Activated gamma-delta T cell treated with anti-CD3 and anti-CD28 coated beads, Interleukin-2, amount 50 U/mL, for 16 hours (primary cell): ENCODE measurements around the gene GPR146.

Source experiments
- DNase-seq: peaks from one replicate; pipeline ENCODE4 v3.0.0-alpha.2; 2020; ENCODE audit warnings: low read depth

The GPR146 gene

DNA sequence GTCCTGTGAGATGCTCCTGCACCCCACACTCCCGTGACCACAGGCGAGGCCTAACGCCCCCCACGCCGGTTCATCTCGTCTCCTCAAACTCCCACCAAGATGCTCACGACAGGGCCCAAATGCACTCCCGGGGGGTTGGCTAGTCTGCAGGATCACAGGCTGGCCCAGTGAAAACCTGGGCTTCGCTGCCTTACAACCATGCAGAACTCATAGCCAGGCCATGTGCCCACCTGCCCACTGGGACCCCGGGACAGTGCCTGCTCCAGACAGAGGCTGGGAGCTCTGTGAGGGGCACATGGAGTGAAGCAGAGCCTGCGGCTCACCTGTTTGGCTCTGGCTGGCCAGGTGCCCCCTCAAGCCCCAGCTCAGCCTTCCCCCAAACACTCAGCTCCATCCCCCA lies 34.2 kb downstream of the GPR146 start:
- no peak for DNase-seq

DNA sequence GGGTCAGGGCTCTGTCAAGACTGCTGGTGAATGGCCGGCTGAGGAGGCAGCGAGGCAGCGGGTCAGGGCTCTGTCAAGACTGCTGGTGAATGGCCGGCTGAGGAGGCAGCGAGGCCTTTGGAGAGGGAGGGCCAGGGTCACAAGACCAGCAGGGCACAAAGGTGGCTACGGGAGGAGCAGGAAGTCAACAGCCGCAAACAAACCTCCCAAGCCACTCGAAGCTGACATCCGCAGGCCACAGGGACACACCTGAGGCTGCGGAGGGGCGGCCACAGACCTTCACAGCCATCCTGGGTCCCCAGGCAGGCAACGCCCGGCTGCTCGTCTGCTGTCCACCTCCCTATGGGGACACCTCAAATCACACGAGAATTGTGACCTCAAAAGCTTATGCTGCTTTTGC lies 34.6 kb downstream of the GPR146 start:
- DNase-seq, result no peak

DNA sequence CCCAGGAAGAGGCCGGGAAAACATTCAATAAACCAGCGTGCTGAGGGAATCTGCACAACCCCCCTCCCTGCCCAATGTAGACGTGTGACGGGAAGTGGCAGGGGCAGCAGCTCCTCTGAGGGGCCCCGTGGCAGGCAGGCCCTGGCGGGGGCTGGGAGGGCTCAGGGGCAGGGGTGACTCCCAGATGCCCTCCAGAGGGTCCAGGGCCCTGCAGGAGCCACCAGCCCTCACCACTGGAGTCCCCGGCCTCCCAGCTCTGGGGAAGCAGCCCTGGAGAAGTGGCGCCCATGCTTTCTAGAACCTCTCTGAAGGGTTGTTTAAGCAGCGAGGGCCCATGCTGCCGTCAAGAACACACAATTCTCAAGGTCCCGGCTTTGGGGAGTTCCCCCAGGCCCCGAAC lies 35.2 kb downstream of the GPR146 start:
- DNase-seq, result no peak

DNA sequence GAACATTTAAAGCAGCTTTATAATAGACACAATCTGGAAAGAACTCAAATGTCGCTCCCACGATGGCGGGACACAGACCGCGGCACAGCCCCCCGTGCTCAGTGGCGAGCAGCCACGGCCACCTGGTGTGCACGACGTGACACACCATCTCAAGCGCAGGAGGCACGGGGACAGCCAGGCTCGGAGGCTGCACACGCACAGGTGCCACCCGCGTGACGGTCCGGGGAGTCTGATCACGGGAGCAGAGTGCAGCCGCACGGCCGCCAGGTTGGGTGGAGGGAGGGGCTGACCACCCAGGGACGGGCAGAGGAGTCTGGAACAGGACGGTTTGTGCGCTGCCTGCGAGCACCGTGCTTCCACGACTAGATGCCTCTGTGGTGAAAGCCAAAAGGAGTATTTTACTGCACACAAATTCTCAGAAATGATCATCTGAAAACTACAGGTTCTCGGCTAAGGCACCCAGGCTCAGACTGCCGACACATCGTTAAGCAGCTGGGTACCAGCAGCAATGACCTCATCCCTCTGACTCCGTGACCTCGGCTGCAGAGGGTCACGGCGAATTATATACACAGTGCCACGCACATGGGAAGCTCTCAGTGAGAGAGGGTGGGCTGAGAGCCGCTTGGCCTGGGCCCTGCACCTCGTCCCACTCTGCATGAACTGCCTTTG lies 36.0 kb downstream of the GPR146 start:
- DNase-seq, result no peak

DNA sequence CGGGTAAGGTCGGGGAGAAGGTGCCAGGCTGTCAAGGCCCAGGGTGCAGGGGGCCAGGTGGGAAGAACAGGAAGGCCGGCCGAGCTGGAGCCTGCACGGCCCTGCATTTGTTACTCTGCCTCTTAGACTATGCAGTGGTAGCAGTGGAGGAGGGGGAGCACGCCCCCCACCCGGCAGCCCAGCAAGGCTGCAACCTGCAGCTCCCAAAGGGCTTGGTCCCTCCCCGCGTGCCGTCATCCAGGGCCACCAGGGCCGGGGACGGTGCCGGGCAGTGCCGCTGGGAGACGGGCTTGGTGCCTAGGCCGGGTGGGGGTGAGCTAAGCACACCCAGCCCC lies 36.5 kb downstream of the GPR146 start:
- DNase-seq, result no peak

DNA sequence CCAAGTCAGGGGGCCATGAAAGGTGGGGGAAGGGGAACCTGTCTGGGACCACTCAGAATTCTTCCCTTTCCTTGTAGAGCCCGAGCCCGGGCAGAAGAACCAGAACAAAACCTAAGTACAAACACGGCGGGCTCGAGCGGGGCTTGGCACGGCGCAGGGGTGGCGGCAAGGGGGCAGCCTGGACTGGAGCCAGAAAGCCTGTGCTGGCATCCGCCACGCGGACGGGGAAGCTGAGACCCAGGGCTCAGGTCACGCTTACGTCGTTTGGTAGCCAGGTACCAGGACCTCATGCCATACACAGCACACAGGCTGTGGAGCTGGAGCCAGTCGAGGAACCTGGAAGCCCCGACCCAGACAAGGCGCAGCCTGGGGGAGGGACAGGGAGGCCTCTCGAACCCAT lies 37.0 kb downstream of the GPR146 start:
- no peak for DNase-seq

DNA sequence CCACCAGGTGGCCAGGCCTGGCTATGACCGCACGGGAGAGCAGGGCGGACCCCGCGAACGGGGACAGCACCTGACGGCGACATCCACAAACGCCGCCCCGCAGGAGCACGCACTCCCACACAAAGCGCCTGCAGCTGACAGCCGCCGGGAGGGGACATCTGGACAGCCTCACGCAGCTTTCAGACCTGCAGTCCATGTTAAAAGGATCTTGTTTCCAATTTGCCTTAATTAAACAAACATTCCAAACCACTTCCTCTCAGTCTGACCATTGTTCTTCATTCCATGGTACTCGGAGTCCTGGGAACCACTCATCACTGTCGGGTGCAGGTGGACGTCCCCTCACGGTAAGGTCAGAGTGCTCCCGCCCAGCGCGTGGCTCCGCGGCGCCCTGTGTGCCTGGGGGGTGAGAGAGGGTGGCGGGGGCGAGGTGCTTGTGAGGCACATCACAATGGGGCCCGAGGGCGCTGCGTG lies 37.6 kb downstream of the GPR146 start:
- no peak for DNase-seq

DNA sequence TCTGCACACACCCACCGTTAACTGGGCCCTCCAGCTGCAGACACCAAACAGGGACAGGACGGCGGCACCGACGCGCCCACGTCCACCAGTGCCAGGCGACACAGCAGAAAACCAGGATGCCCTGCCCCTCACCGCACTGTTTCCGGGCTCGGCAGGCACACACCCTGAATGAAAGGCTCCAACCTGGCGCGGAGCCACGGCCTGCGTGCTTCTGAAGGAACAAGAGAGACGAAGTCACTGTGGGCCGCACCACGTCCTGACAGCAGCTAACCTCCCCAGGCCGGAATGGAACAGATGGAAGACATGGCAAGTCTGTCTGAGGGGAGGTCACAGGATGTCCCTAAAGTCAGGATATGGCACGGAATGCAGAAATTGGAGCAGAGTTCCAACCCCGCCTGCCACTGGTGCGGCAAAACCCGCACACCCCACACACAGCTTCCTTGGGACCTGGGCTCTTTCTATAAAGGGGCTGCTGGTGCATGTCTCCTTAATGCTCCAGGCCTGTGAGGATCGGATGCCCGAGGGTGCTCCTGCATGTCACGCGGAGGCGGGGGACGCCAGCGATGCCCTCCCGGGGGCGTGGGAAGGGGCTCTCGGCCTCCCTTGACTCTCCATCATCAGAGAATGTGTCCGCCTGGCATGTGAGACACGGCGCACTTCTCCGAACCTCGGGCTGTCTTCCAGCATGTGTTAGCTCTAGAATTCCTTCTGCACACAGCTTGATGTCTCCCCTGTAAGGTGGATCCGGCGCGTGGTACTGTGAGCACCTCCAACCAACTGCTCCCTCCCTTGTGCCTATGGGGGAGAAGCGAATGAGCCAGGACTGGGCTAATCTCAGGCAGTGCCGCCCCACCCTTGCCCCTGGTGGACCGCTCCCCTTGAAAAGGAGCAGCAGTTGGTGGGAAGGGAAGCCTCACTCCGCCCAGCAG lies 39.6 kb downstream of the GPR146 start:
- no peak for DNase-seq

DNA sequence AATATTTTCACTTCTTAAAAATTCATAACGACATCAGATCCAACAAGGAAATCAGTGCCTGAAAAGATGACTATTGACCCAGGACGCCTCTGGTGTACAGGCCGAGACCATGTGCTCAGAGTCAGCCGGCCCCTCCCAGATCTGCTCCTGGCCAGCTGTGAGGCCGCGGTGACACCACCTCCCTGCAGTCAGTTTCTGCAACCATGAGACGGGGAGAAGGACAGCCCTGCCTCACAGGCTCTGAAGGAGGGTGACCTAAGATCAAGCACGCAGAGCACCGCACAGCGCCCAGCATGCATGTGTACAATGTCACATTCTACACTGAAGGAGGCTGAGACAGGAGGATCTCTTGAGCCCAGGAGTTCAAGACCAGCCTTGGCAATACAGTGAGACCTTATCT lies 40.9 kb downstream of the GPR146 start:
- DNase-seq, result no peak

DNA sequence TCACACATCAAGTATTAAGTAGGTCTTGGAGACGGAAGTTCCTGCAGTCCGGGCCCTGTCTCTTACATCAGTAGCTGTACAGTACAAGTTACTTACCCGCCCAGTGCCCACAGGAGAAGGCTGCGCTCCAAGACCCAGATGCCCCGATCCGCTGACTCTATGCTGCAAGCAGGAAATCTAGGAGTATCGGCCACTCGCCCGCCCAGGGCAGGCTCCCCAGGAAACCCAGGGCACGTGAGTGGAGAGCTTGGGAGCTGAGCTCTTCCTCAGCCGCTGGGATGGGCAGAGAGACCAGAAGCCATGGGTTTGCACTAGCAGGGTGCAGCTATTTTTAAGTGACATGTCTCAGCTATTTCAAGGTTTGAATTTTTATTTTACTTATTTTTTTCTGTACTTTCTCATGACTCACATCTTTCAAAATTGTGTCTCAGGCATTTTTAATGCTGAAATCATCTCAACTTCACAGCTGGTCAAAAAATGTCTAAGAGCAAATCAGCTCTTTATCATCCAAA lies 41.6 kb downstream of the GPR146 start:
- no peak for DNase-seq

DNA sequence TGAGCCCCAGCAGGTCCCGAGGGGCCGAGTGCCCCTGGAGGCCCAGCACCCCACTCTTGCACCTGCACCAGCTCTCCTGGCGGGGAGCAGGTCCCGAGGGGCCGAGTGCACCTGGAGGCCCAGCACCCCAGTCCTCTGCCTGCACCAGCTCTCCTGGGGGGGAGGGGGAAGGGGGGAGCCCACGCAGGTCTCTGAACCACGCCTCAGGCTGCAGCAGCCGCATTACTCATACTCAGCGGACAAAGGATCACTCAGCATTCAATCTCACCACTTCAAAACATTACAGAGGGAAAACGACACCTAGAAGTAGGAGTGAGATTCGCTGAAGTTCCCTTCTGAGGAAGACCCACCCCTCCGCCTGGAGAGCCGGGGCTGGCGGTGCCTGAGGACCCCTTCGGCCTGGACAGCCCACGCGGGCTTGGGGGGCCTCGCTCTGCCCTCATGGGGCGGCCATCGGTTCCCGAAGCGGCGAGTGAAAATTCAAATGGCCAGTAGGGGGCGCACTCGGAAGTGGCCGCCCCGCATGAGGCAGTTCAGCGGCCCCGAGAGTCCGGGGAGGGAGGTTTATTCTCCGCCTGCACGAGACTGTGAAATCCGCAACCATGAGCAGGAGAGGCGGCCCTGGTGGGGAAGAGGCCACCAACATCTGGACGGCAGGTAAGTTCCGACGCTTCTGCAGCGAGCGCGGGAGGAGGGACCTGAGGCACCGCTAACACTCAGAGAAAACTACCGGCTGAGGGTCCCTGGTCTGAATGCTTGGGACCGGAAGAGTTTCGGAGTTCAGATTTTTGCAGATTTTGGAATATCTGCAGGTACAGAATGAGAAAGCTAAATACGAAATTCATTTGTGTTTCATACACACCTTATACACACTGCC lies 42.5 kb downstream of the GPR146 start:
- peak; percentile 63 for DNase-seq

DNA sequence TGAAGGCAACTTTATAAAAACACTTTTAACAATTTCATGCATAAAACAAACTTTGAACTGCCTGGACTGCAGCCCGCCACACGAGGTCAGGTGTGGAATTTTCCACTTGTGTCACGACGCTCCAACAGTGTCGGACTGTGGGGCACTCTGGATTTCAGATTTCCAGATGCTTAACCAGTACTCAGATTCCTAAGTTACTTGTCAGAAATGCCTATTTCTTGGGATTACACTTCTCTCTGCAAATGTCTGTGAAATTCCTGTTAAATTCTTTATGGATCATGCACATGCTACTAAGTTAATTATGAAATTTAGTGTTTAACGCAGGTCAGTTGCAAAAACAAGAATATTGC lies 43.1 kb downstream of the GPR146 start:
- DNase-seq, result no peak

DNA sequence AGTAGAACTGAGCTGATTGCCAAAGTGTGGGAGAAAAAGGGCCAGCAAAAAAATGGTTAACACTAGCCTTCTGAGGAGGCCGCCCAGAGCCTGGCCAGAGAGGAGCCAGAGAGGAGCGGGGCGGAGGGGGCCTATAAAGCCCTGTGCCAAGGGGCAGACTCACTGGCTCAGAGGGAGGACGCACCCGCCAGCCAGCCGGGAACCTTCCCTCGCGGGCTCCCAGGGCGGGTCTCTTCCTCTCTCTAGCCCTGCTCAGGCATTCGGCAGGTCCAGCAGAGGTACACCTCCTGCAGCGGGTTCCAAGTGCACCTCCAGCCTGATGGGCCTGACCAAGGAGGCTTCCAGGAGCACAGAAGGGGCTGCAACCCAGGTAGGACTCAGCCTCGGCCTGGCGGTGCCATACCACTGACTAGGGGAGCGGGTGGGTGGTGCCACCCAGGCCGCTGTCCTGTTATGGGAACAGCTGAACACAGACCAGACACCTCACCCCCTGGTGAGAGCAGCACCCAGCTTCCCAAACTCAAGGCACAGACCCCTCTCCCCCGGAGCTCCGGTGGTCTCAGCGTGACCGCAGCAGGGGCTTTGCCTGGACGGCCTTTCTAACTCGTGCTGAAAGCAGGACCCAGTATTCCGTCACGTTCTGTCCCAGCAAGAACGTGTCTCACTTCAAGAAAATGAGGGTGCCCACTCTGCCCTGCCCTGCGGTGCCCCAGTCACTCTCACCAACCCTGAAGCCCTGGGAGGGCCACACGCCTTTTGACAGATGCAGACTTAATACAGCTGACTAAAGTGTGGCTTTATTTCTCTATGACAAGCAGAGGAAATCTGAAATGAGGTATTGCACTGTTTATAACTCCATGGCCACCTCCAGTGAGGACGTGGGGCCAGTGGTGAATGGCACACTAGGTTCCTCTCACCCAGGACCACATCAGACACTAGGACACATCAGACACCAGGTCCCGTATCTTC lies 43.9 kb downstream of the GPR146 start, which contains the start of gene GPER1:
Gene GPER1 (plus strand): TSS at position 162 of the 969 bp plus-strand sequence. CDS start 3,616 bp downstream, outside the sequence.
- no peak for DNase-seq

DNA sequence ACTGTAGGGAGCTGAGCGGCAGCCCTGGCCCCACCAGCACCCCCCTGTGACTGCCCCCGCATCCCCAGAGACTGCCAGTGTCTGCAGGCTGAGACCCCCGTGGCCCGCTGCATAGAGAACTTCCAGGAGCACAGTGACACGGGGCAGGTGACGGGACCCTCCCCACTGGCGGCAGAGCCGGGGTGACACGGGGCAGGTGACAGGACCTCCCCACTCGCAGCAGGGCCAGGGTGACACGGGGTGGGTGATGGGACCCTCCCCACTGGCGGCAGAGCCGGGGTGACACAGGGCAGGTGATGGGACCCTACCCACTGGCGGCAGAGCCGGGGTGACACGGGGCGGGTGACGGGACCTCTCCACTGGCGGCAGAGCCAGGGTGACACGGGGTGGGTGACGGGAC lies 45.9 kb downstream of the GPR146 start:
- DNase-seq, result no peak

DNA sequence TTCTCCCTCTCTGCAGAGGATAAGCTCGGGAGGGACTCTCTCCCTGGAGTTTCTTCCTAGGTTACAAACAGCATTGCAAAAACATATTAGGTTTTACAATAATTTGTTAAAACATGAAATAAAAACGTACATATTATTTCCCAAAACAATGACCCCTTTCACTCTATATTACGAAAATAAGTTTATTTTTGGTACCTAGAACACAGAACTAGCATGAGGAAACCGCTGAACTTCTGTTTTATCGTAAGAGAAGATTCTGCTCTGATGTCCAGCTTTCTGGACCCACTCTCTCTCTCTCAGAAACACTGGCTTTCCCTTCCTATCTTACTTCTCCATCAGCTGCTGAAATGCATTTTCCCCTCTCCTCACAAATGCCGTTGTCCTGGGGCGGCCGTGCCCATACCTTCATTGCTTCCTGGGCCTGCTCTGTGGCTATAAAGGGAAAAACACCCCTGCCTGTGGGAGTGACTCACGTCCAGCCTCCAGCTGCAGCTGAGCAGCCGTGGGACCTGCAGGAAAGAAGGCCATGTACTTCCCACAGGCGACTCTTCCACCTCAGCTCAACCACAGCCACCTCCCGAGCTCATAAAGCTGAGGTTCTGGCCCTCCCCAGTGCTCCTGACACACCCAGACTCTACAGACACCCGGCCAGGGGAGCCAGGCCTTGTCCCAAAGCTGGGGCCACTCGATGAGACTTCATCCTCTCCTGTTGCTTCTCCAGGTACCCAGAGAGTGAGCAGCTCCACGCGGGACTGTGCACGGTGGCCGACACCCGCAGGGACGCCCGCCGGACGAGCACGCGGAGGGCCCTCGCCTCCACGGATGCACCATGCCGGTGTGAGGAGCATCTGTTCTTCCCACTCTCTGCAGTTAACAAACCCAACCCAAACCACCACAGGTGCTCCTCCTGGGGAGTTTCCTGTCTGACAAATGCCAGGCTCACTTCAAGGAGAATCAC lies 46.6 kb downstream of the GPR146 start:
- no peak for DNase-seq

DNA sequence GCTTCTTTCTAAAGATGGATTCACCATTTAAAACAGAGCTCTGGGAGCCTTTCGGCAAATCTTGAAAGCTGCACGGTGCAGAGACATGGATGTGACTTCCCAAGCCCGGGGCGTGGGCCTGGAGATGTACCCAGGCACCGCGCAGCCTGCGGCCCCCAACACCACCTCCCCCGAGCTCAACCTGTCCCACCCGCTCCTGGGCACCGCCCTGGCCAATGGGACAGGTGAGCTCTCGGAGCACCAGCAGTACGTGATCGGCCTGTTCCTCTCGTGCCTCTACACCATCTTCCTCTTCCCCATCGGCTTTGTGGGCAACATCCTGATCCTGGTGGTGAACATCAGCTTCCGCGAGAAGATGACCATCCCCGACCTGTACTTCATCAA lies 47.3 kb downstream of the GPR146 start:
- DNase-seq, result no peak

DNA sequence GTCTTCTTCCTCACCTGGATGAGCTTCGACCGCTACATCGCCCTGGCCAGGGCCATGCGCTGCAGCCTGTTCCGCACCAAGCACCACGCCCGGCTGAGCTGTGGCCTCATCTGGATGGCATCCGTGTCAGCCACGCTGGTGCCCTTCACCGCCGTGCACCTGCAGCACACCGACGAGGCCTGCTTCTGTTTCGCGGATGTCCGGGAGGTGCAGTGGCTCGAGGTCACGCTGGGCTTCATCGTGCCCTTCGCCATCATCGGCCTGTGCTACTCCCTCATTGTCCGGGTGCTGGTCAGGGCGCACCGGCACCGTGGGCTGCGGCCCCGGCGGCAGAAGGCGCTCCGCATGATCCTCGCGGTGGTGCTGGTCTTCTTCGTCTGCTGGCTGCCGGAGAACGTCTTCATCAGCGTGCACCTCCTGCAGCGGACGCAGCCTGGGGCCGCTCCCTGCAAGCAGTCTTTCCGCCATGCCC lies 47.9 kb downstream of the GPR146 start:
- no peak for DNase-seq

DNA sequence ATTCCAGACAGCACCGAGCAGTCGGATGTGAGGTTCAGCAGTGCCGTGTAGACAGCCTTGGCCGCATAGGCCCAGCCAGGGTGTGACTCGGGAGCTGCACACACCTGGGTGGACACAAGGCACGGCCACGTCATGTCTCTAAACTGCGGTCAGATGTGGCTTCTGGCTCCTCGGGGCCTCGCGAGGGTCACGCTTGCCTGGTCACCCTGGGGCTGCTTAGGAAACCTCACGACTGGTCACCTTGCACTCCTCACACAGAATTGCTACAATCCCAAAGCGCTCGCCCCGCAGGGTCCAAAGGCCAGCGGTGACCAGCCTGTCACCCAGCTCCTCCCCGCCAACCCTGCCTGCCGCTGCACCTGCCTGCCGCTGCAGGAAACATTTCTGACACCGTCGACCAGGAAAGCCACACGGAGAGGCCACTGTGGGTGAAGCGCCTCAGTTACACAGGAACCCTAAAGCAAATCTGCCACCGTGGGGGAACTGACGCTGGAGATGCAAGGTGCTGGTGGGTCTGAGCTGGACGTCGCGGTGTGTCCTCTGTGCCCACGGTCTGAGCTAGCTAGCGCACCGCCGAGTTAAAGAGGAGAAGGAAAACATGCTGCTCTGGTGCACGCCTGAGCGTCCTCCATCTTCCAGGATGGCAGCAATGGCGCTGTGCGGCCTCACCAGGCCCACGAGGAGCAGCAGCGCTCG lies 48.6 kb downstream of the GPR146 start:
- DNase-seq, result no peak

DNA sequence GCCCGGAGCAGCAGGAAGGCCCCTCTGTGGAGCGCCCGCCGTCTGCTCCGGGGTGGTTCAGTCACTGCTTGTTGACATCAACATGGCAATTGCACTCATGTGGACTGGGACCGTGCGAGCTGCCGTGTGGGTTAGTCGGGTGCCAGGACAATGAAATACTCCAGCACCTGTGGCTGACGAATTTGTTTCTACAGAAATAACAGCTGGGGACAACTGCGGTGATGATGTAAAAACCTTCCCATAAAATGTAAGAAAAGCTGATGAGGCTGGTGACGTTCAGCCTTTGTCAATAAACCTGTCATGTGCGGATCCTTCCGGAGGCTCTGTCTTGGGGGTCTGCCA lies 49.1 kb downstream of the GPR146 start:
- DNase-seq, result no peak
